Left colon (tissue), 2 donors: ENCODE results near the gene TMEM240. TPM values are rescaled to one million over a fixed set of nuclear protein-coding genes. Genes with fewer than 3 reads are reported as not detected.

Source experiments
- total RNA-seq, 2 donors: library from RNA; stranded (reverse); fragmentation: NEBNext Ultra II Directional; extraction: Animal tissue kit (Norgen Biotek cat#: 25700); gene quantifications; one replicate each; pipeline ENCODE4 v1.2.1, GENCODE V29; 2021
- donor health status: DM: no; HTN: no; CAD: no.
- donor health status: DM: yes; HTN: yes; CAD: no.

The TMEM240 gene
- total RNA-seq, 2 donors from 2014 or later = 0.67 to 2.6 TPM

Other genes with a start within 250 kb of the TMEM240 start
- gene ACAP3, start 232.7 kb downstream of the TMEM240 start, total RNA-seq = 10 to 100 TPM; 49.2 to 58.7 TPM
- gene PUSL1, start 232.0 kb downstream of the TMEM240 start, total RNA-seq = 10 to 100 TPM; 15.5 to 18.7 TPM
- gene INTS11, start 216.0 kb downstream of the TMEM240 start, total RNA-seq = 10 to 100 TPM; 80.6 to 94.2 TPM
- gene CPTP, start 215.8 kb downstream of the TMEM240 start, total RNA-seq = 10 to 100 TPM; 67.3 to 86.7 TPM
- under 1 TPM; 0.67 to 0.89 TPM for gene TAS1R3, start 209.3 kb downstream of the TMEM240 start, total RNA-seq
- 10 to 100 TPM; 57.2 to 69.0 TPM for gene DVL1, start 191.2 kb downstream of the TMEM240 start, total RNA-seq
- 10 to 100 TPM in 1 of 2 donors, 1 to 10 TPM in 1; 8.5 to 20.7 TPM for gene MXRA8, start 182.1 kb downstream of the TMEM240 start, total RNA-seq
- 100 to 1,000 TPM; 175 to 212 TPM for gene AURKAIP1, start 165.4 kb downstream of the TMEM240 start, total RNA-seq
- 100 to 1,000 TPM; 115 to 129 TPM for gene CCNL2, start 141.3 kb downstream of the TMEM240 start, total RNA-seq
- 10 to 100 TPM; 82.1 to 96.7 TPM for gene MRPL20, start 133.3 kb downstream of the TMEM240 start, total RNA-seq
- gene ANKRD65, start 119.3 kb downstream of the TMEM240 start, total RNA-seq = 1 to 10 TPM in 1 of 2 donors, under 1 TPM in 1; 0.76 to 2.7 TPM
- 10 to 100 TPM; 40.1 to 81.5 TPM for gene VWA1, start 104.9 kb downstream of the TMEM240 start, total RNA-seq
- gene ATAD3C, start 90.9 kb downstream of the TMEM240 start, total RNA-seq = under 1 TPM; 0.49 to 0.87 TPM
- gene ATAD3B, start 68.9 kb downstream of the TMEM240 start, total RNA-seq = 10 to 100 TPM; 15.2 to 16.4 TPM
- gene ATAD3A, start 28.5 kb downstream of the TMEM240 start, total RNA-seq = 10 to 100 TPM; 20.7 to 29.6 TPM
- 100 to 1,000 TPM; 118 to 130 TPM for gene SSU72, start 34.2 kb upstream of the TMEM240 start, total RNA-seq
- 1 to 10 TPM; 3.1 to 3.3 TPM for gene FNDC10, start 59.5 kb upstream of the TMEM240 start, total RNA-seq
- 10 to 100 TPM; 84.8 to 86.1 TPM for gene MIB2, start 74.9 kb upstream of the TMEM240 start, total RNA-seq
- 1 to 10 TPM; 1.2 to 7.2 TPM for gene MMP23B, start 91.5 kb upstream of the TMEM240 start, total RNA-seq
- 10 to 100 TPM; 29.6 to 37.0 TPM for gene CDK11B, start 118.4 kb upstream of the TMEM240 start, total RNA-seq
- 10 to 100 TPM; 39.0 to 57.0 TPM for gene SLC35E2B, start 152.2 kb upstream of the TMEM240 start, total RNA-seq
- 10 to 100 TPM; 66.4 to 72.3 TPM for gene CDK11A, start 183.7 kb upstream of the TMEM240 start, total RNA-seq
- 100 to 1,000 TPM; 141 to 156 TPM for gene NADK, start 237.8 kb upstream of the TMEM240 start, total RNA-seq